ENCODE results near the gene GNAO1.
"Not testable (repeated sequence)": the region's sequence is repeated elsewhere in the genome, so short reads cannot be mapped to it uniquely, and the experiment has no call there.

The GNAO1 gene

GRCh38 chr16:56371660-56371937, 180.3 kb downstream of the GNAO1 start:
- in situ Hi-C loops (cut with HindIII; ENCODE audit: low pct_unique_long_range_greater_than_20kb, low sequenced_read_pairs), result no loop called here
- DNase-seq (ENCODE audit: low read depth in 1 of 2, low spot score in 1 of 2), result peak in 1 of 2 experiments; percentile 52
- no peak for TF ChIP-seq JUND (IDR thresholded peaks at IDR 0.05; ENCODE audit: low read depth)

DNA sequence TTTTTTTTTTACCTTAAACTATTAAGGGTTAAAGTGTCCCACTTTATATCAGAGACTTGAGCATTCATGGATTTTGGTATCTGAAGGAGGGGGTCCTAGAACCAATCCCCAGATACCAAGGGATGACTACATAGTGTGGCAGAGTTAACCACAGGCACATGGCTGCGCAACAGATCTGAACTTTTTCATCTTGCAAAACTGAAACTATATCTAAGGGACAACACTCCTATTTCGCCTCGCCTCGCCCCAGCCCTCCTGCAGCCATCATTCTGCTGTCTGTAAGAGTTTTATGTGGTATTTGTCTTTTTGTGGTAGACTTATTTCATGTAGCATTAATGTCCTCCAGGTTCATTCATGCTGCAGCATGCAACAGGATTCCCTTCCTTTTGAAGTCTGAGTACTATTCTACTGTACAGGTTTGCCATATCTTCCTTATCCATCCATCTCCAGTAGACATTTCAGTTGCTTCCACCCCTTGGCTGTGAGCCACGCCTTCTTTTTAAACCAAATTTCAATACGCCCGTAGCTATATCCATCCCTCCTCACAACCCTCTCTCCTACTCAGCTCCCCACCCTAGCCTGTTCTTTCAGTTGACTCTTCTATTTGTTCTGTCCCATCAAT, 180.8 kb downstream of the GNAO1 start:
- in situ Hi-C loops (cut with HindIII; ENCODE audit: low pct_unique_long_range_greater_than_20kb, low sequenced_read_pairs), result no loop called here
- DNase-seq (ENCODE audit: low read depth in 1 of 2, low spot score in 1 of 2), result peak in 1 of 2 experiments; percentile 95
- peak; percentile 70; the same call in 1 of the 2 replicates for TF ChIP-seq JUND (IDR thresholded peaks at IDR 0.05; ENCODE audit: low read depth)

DNA sequence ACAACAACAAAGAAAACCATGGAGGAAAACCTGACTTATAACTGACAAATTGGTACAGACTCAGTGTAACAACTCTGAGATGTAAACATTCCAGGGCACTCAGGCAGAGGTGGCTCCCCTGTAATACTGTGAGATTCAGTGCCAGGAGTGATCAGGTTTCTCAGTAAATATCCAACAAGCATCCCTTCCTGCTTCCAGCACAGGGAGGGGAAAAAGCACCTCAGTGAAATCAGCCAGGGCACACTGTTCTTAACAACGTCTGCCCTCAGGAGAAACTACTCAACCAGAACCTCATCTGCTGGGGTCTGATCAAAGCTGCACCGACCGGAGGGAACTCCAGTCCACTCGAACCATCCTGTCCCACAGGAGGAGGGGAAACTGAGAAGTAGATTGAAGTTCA, 181.7 kb downstream of the GNAO1 start:
- TF ChIP-seq JUND (IDR thresholded peaks at IDR 0.05; ENCODE audit: low read depth), result peak; percentile 75
- in situ Hi-C loops (cut with HindIII; ENCODE audit: low pct_unique_long_range_greater_than_20kb, low sequenced_read_pairs), result no loop called here
- peak in 1 of 2 experiments; percentile 94 for DNase-seq (ENCODE audit: low read depth in 1 of 2, low spot score in 1 of 2)

DNA sequence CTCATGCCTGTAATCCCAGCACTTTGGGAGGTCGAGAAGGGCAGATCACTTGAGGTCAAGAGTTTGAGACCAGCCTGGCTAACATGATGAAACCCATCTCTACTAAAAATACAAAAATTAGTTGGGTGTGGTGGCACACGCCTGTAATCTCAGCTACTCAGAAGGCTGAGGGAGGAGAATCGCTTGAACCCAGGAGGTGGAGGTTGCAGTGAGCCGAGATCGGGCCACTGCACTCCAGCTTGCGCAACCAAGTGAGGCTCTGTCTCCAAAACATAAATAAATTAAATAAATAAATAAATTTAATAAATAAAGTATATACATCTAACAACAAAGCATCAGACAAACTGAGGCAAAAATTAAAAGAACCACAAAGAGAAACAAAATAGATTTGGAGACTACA, 184.5 kb downstream of the GNAO1 start:
- DNase-seq (ENCODE audit: low read depth in 1 of 2, low spot score in 1 of 2); in situ Hi-C loops (cut with HindIII; ENCODE audit: low pct_unique_long_range_greater_than_20kb, low sequenced_read_pairs): not testable (repeated sequence)

GRCh38 chr16:56379044-56379443, 187.8 kb downstream of the GNAO1 start:
- DNase-seq (ENCODE audit: low read depth in 1 of 2, low spot score in 1 of 2); in situ Hi-C loops (cut with HindIII; ENCODE audit: low pct_unique_long_range_greater_than_20kb, low sequenced_read_pairs): not testable (repeated sequence)

GRCh38 chr16:56380778-56381485, 189.6 kb downstream of the GNAO1 start:
- in situ Hi-C loops (cut with HindIII; ENCODE audit: low pct_unique_long_range_greater_than_20kb, low sequenced_read_pairs); DNase-seq (ENCODE audit: low read depth in 1 of 2, low spot score in 1 of 2): not testable (repeated sequence)

DNA sequence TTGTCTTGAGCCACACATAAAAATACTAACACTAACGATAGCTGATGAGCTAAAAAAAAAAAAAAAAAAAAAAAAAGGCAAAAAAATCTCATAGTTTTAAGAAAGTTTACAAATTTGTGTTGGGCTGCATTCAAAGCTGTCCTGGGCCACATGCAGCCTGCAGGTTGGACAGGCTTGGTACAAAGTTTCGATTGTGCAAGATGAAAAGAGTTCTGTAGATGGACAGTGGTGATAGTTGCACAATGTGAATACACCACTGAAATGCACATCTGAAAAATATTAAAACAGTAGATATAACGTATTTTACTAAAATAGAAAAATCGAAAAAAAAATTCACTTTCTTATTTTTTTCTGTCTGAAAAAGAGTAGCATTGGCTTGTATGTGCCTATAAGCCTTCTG, 191.2 kb downstream of the GNAO1 start:
- peak in 1 of 2 experiments; percentile 48 for DNase-seq (ENCODE audit: low read depth in 1 of 2, low spot score in 1 of 2)
- no peak for TF ChIP-seq JUND (IDR thresholded peaks at IDR 0.05; ENCODE audit: low read depth)
- in situ Hi-C loops (cut with HindIII; ENCODE audit: low pct_unique_long_range_greater_than_20kb, low sequenced_read_pairs), result no loop called here

DNA sequence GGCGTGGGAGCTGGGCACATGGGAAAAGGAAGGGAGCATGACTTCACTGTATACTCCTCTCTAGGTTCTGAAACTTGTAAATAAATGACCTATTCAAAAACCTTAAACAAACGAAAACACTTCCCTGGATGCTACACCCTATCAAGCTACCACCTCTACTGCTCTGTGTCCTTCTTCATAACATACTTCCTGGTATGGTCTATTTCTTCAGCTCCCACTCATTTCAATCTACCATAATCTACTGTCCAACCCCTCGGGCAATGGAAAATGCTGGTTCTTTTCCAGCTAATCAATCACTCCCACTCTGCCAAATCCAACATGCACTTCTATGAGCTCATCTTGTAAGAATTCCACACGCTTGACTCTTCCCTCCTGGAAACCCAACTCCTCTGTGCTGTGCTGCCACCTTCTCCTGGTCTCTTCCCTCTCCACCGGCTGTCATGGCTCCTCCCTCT, 191.6 kb downstream of the GNAO1 start:
- peak; percentile 93; the same call in 1 of the 2 replicates for TF ChIP-seq JUND (IDR thresholded peaks at IDR 0.05; ENCODE audit: low read depth)
- in situ Hi-C loops (cut with HindIII; ENCODE audit: low pct_unique_long_range_greater_than_20kb, low sequenced_read_pairs), result no loop called here
- peak; percentile 35 to 97 for DNase-seq (ENCODE audit: low read depth in 1 of 2, low spot score in 1 of 2)

DNA sequence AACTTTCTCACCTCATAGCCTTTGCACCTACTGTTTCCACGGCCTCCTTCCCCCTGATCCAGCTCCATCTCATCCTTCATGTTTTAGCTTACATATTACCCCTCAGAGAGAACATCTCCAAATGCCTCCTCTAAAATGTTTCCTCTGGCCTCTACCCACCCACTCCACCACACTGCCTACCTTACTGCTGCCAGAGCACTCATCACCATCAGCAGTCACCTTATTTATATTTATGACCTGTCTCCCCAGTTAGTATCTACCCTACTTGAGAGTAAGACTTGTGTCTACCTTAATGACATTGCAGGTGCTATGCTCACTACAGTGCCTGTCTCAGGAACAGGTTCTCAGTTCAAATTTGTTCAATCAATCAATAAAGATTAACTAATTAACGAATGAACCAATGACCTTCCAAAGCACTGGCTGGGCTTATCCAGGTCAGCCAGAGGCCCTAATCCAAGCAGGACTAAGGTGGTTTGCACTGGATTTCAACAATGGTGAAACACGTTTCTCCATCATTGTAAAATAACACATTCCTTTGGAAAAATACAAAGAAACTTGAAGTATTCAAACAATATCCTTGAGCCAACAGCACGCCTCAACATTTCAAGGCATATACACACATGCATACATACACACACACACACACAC, 192.9 kb downstream of the GNAO1 start:
- in situ Hi-C loops (cut with HindIII; ENCODE audit: low pct_unique_long_range_greater_than_20kb, low sequenced_read_pairs), result no loop called here
- DNase-seq (ENCODE audit: low read depth in 1 of 2, low spot score in 1 of 2), result no peak
- TF ChIP-seq JUND (IDR thresholded peaks at IDR 0.05; ENCODE audit: low read depth), result no peak

DNA sequence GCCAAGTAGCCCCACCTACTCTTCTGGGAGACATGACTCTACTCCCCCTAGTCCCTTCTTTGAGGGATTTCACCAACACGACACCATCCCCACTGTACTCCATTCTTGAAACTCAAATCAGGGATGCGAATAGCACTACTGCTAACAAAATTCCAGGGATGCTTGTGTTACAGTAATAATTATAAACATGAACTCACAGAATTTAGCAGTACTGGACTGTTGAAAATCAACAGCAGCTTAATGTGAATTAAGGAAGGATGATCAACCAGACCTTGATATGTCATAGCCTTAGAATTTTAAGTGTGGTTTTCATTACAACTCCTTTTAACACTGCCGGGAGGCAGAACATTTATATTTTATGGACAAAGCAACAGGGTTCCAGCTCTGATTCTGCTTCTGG, 196.1 kb downstream of the GNAO1 start:
- no peak for TF ChIP-seq JUND (IDR thresholded peaks at IDR 0.05; ENCODE audit: low read depth)
- DNase-seq (ENCODE audit: low read depth in 1 of 2, low spot score in 1 of 2), result no peak
- in situ Hi-C loops (cut with HindIII; ENCODE audit: low pct_unique_long_range_greater_than_20kb, low sequenced_read_pairs), result no loop called here

DNA sequence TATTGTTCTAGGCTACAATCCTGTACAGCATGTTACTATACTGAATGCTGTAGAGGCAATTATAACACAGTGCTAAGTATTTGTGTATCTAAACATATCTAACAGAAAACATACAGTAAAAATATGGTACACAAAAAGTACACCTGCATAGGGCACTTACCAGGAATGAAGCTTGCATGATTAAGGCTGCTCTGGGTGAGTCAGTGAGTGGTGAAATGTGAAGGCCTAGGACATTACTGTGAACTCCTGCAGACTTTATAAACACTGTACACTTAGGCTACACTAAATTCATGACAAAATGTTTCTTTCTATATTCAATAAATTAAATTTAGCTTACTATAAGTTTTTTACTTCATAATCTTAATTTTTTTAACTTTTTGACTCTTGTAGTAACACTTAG, 196.9 kb downstream of the GNAO1 start:
- in situ Hi-C loops (cut with HindIII; ENCODE audit: low pct_unique_long_range_greater_than_20kb, low sequenced_read_pairs), result no loop called here
- no peak for TF ChIP-seq JUND (IDR thresholded peaks at IDR 0.05; ENCODE audit: low read depth)
- no peak for DNase-seq (ENCODE audit: low read depth in 1 of 2, low spot score in 1 of 2)

GRCh38 chr16:56389554-56389953, 198.3 kb downstream of the GNAO1 start:
- TF ChIP-seq JUND (IDR thresholded peaks at IDR 0.05; ENCODE audit: low read depth), result no peak
- in situ Hi-C loops (cut with HindIII; ENCODE audit: low pct_unique_long_range_greater_than_20kb, low sequenced_read_pairs), result no loop called here
- DNase-seq (ENCODE audit: low read depth in 1 of 2, low spot score in 1 of 2), result no peak

DNA sequence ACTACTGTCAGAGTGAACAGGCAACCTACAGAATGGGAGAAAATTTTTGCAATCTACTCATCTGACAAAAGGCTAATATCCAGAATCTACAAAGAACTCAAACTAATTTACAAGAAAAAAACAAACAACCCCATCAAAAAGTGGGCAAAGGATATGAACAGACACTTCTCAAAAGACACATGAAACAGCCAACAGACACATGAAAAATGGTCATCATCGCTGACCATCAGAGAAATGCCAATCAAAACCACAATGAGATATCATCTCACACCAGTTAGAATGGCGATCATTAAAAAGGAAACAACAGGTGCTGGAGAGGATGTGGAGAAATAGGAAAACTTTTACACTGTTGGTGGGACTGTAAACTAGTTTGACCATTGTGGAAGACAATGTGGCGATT, 205.4 kb downstream of the GNAO1 start:
- in situ Hi-C loops (cut with HindIII; ENCODE audit: low pct_unique_long_range_greater_than_20kb, low sequenced_read_pairs); DNase-seq (ENCODE audit: low read depth in 1 of 2, low spot score in 1 of 2): not testable (repeated sequence)
